Fibroblast of peridontal ligament (primary cell): Measurements from ENCODE around the gene DIAPH1.
A peak's percentile ranks its signal among the peaks of the same experiment; 100 is the strongest.

Experiments
- DNase-seq: peaks from one replicate; pipeline ENCODE4 v3.0.0-alpha.2; 2010; ENCODE audit errors: extremely low read depth

Gene DIAPH1

DNA sequence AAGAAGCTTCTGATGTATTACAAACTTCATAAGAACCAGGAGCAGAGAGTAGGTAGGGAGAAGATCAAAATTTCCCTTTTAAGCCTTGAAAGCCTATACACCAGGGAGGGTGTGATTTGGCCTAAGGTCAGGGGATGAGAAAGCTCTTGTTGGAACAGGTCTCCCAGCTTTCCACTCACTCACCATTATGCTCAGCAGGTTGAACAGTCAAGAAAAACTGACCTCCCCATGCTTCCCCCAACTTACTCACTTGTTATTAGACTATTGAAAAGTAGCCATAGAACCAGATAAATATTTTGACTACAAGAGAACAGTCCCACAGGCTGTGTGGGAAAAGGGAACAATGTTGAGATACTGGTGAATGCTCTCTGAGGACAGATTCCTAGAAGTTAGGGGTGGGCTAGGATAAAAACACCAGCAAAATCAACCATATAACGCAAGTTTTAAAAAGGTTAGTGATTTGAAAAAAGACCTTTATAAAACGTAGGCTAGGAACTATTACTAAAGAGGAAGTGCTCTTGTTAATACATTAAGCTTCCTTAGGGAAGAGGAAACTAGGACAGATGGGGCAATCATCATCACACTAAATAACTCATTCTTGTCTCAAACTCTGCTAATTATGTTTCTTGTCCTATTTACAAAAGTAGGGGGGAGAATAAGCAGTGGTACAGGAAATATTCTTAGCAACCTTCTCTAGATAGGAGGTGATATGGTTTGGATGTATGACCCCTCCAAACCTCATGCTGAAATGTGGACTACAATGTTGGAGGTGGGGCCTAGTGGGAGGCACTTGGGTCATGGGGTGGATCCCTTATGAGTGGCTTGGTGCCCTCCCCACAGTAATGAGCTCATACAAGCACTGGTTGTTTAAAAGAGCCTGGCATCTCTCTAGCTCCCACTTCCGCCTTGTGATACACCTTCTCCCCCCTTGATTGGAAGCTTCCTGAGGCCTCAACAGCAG lies 98.9 kb downstream of the DIAPH1 start:
- DNase-seq = no peak

DNA sequence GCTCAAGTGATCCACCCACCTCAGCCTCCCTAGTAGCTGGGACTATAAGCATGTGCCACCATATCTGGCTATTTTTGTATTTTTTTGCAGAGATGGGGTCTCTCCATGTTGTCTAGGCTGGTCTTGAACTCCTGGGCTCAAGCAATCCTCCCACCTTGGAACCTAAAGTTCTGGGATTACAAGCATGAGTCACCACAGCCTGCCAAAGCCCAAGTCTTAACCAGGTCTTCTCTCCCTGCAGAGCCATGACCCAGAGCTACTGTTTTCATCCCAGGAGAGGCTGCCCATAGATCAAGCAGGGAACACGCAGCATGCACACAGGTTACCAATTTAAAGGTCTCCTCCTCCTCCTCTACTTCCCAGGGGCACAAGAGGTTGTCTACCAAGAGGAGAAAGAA lies 100.2 kb downstream of the DIAPH1 start:
- DNase-seq = no peak

DNA sequence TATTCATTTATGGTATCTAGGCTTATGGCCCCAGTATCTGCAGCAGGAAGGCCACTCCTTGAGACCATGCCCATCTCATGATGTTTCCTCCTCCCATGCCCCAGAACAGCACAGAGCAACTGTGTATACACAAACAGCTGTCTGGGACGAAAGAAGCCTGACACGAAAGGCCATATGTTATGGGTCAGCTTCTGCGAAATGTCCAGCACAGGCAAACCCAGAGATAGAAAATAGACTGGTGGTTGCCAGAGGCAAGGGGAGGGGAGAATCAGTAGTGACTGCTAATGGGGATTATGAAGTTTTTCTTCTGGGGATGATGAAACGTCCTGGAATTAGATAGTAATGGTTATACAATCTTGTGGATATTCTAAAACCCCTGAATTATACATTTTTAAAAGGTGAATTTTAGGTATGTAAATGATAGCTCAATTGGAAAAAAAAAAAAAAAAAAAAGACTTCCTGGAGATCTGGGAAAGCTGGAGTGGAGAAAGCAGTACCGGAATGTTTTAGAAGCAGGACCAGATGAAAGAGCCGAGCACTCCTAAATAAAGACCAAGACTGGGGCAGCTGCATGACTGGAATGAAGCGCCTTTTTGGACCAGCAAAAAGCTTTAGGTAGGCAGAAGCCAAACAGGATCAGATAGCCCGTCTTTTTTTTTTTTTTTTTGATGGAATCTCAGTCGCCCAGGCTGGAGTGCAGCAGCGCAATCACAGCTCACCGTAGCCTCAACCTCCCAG lies 100.8 kb downstream of the DIAPH1 start:
- DNase-seq = peak; percentile 65

DNA sequence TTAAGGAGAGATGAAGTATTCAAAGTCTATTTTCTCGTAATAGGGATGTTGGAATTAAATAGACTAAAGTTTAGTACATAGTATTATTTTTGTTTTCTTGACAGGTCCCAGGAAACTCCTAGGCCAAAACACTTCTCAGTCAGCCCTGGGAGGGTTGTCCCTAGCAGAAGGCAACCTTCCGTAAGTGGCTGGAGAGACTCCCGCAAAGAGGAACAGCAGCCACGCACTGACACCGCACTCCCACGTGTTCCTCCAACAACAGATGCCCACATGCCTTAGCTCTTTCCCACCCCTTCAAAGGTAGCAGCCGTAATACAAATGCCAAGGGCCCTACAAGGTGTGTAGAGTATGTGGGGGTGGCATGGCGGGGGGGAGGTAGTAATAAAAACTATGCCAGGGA lies 101.5 kb downstream of the DIAPH1 start:
- no peak for DNase-seq

DNA sequence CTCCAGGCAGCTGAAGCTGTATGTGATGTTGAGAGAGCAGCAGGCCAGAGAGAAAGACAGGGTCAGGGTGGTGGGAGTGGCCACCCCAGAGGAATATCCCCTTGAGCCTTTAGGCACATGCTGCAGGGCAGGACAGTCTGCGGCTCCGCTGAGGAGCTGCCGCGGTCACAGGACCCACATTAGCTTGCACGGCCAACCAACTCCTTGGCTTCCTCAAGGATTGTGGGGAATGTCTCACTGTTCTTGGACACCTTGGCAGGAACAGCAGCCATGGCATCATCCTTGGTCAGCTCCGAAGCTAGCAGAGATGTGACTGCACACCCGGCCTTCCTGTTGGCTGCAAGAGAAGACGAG lies 102.2 kb downstream of the DIAPH1 start:
- no peak for DNase-seq

DNA sequence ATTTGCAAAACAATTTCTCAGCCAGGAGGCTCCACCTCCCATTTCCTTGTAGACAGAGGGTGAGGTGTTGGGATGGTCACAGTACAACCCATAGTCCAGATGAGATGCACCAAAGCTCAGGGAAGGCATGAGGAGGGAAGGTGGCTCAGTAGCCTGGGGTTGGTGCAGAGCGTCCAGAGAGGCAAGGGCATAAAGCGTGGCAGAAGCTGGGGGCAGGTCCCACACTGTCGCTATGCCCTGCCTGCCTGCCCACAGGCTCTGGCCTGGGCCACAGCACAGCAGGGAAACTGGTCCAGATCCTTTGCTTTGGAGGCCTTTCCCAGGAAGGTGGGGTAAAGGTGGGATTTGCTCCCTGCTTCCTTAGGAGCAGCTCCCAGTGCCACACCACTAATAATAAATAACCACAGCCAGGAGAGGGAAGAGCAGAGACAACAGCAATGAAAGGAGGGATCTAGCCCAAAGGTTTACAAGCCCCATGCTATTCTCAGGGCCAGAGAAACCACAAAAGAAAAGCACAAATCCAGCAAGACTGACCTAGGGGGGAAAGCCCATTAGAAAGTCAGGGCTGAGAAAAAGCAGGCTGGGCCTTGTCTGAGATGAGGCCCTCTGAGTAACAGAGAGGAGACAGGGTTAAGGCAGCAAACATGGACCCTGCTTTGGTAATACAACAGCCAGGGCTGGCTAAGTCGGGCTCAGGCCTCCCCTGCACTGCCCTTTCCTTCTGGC lies 102.7 kb downstream of the DIAPH1 start:
- DNase-seq = no peak

DNA sequence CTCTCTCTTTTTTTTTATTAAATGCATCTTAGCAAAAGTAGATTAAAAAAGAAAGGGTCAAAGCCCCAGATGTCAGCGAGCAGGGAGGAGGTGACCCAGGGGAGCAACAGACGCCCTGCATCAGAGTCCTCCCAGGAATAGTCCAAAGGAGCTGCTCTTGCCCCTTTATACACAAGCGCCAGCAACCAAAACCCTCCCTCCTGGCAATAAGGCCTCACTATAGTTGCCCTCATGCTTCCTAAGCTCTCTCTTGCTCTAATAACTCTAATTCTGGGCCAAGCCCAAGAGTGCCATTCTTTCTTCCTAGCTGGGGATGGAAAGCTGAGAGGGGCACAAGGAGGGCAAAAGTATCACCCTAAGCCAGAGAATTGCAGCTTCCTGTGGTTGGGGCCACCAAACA lies 103.7 kb downstream of the DIAPH1 start:
- no peak for DNase-seq

DNA sequence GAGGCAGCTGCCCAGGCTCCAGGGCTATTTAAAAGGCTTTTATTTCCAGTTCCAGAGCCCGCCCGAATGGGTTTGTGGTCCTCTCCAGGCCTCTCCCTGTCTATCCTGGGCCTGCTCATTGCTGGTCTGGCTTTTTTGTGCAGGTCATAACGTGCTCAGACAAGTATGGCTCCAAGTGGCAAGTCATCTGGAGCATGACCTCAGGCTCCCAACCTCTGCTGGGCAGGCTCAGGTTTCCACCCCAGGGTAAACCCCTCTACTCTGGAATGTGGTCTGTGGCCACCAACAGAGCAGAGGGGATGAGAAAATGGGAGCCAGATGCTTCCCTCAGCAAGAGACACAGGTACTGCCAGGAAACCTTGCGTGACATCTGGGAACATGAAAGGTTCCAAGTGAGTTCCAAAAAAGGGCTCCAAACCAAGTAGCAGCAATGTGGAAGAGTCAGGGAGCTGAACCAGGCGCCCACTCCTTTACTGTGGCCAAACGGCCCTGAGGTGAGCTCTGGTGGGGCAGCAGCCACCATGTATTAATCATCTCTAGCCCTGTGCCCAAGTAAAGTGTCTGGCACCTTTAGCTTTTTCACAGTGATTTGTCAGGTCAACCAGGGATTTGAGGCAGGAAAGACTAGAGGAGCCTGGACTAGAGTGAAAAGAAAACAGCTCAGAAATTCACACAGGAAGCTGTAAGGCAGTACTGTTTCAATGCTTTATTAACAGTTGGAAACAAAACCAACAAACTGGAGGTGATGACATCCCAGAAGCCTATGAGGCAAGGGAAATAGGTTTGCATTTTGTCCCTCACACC lies 104.3 kb downstream of the DIAPH1 start:
- DNase-seq = peak; percentile 64

DNA sequence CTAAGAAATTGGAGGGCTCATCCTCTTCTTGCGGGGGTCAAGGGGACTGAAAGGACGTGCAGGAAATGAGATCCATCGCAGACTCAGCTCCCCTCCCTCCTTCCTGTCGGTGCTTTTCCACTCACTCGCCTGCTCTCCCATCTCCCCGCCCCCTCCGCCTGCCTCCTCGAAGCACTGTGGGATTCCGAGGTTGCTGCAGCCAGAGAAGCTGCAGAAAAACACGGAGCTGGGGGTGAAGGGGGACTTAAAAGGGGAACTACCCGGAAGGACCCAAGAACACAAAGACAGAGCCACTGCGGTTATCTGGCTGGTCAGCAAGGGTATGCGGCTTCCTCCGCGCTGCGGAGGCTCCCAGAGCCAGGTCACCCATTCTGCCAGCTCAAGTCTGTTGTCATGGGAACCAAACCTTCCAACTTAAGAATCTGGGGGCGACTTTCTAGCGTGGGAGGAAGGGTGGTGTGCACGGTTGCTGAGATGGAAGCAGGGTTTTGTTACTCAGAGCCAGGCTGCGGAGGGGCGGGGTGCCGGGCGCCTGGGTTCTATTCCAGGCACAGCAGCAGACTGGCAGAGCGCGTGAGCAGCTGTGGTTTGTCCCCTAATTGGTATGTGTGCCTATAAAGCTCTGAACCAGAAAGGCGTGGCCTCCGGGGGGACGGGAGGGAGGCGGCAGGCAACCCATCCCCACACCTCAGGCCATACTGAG lies 105.0 kb downstream of the DIAPH1 start:
- DNase-seq = peak; percentile 87

DNA sequence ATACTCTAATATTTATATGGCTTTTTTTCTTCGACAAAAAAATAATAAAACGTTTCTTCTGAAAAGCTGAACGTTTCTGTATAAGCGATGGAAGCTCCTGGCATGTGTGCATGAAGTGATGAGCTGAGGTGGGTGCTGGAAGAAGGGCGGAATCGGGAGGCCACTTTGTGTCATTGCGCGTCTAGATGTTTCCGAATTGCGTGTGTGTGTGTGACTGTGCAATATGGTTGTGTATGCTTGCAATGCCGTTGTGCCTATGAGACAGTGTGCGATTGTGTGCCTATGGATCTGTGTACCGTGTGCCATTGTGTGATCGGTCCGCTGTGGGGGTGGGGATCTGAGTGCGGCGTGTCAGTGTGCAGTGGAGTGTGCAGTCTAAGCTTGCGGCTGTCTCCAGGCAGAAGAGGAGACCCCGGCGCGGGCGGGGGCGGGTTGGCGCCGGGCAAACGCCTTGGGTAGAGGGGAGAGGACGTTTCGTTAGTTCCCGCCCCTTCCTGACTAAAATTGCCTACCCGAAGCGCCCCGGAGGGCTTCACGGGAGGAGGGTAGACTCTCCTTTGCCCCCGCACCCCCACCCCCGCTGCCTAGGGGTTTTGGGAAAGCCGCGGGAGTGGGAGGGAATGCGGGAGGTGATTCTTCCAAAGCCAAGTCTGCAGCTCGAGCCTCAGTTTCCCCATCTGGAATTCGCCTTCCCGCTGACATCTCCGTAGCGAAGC lies 105.7 kb downstream of the DIAPH1 start:
- DNase-seq = no peak

DNA sequence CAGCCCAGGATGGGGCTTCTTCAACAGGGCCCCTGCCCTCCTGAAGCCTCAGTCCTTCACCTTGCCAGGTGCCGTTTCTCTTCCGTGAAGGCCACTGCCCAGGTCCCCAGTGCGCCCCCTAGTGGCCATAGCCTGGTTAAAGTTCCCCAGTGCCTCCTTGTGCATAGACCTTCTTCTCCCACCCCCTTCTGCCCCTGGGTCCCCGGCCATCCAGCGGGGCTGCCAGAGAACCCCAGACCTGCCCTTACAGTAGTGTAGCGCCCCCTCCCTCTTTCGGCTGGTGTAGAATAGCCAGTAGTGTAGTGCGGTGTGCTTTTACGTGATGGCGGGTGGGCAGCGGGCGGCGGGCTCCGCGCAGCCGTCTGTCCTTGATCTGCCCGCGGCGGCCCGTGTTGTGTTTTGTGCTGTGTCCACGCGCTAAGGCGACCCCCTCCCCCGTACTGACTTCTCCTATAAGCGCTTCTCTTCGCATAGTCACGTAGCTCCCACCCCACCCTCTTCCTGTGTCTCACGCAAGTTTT lies 106.3 kb downstream of the DIAPH1 start:
- DNase-seq = peak; percentile 61

DNA sequence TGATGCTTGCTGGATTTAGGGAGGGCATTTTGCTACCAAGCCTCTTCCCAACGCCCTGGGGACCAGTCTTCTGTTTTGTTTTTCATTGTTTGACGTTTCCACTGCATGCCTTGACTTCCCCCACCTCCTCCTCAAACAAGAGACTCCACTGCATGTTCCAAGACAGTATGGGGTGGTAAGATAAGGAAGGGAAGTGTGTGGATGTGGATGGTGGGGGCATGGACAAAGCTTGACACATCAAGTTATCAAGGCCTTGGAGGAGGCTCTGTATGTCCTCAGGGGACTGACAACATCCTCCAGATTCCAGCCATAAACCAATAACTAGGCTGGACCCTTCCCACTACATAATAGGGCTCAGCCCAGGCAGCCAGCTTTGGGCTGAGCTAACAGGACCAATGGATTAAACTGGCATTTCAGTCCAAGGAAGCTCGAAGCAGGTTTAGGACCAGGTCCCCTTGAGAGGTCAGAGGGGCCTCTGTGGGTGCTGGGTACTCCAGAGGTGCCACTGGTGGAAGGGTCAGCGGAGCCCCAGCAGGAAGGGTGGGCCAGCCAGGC lies 107.0 kb downstream of the DIAPH1 start:
- DNase-seq = no peak

DNA sequence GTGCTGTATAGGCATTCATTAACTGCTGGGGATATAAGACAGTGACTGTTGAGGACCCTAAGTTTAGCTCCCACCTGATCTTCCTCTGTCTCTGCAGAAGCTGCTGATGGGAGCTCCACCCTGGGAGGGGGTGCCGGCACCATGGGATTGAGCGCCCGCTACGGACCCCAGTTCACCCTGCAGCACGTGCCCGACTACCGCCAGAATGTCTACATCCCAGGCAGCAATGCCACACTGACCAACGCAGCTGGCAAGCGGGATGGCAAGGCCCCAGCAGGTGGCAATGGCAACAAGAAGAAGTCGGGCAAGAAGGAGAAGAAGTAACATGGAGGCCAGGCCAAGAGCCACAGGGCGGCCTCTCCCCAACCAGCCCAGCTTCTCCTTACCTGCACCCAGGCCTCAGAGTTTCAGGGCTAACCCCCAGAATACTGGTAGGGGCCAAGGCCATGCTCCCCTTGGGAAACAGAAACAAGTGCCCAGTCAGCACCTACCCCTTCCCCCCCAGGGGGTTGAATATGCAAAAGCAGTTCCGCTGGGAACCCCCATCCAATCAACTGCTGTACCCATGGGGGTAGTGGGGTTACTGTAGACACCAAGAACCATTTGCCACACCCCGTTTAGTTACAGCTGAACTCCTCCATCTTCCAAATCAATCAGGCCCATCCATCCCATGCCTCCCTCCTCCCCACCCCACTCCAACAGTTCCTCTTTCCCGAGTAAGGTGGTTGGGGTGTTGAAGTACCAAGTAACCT lies 107.8 kb downstream of the DIAPH1 start:
- no peak for DNase-seq

DNA sequence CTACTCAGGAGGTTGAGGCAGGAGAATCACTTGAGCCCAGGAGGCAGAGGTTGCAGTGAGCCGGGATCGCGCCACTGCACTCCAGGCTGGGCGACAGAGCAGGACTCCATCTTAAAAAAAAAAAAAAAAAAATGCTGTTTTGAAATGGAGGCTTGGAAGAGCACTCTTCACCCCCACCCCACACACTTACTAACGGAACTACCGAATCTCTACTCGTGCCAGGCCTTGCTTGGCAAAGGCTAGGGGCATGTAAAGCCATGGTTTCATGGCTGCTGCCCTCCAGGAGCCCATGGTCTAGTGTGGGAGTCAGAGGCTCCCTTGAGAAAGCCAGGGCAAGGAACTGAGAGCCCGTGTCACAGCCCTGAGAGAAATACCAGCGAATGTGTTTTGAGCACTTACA lies 108.6 kb downstream of the DIAPH1 start:
- no peak for DNase-seq

DNA sequence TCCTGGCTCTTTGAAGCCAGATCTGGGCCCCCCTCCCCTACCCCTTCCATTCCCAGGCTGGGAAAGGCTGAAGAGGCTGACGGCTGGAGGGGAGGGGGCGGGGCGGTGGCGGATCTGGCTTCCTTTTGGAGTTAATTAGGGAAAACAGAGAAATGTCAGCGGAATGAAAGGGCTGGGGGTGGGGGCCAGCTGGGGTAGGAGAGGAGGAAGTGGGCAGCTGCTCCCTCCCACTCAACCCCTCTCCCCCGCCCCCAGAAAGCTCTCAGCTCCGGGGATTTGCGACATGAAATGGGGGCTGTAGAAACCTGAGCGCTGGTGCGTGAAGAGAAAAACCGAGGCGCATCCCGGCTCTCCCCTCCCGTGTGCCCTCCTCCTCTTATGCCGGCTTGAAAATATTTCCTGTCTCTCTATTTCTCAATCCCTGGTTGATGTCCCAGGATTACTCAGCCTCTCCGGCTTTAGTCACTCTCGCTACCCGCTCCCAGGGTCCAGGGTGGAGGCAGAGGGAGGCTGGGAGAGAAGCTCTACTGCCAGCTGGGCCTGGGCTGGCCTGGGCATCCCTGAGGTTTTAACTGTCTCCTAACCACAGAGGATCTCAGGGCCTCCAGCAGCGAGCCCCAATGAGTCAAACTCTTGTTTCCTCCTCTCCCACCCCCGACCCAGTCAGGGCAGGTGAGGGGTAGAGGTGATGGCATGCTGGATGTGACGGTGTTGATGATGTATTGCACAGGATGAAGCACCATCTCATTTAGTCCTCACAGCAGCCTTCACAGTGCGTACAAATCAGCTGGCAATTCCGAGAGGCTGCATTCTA lies 109.8 kb downstream of the DIAPH1 start:
- DNase-seq = peak; percentile 99

DNA sequence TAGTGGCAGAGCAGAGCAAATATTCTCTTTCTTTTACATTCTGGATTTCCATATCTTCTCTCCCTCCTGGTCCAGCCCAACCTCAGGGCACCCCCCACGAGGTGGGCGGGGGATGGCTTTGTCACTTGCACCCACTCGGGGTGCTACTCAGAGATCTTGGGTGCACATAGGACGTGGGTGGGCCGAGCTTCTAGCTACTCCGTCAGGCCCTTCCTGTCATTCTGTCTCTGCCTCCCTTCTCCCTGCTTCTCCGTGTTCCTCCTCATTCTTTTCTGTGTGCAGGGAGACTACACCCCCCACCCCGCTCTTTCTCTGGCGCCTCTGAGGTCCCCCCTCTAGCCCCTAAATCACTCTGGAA lies 110.4 kb downstream of the DIAPH1 start:
- peak; percentile 44 for DNase-seq

DNA sequence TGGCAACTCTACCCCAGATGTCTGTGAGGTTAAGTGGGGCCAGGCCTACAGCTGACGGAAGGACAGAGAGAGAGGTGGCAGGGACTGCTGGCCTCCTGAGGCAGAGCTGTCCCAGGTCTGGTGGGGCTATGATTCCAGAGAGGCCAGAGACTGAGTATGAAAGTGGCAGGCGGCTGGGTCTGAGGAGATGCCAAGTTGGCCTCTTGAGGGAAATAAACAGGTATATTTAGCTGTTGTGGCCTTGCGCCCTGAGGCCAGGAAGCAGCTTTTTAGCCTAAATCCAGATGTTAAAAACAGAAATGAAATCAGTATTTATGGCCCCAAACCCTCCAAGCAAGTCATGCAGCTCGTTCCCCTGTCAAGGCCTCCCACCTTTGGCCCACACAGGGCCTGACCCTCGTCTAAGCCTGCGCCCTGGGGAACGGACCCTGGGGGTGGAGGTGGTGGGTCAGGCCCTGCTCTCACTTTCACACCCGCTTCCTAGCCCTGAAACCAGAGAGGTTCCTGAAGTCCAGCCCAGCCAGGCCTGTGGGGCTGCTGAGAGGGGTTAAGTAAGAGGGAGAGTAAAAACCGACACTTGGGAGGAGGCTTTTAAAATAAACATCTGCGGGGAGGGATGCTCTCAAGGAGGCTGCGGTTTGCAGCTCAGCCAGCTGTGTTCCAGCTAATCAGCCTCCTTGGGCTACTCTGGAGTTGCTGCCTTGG lies 111.3 kb downstream of the DIAPH1 start:
- peak; percentile 97 for DNase-seq
